Bronchial epithelial cell (primary cell): ENCODE measurements around the gene GEMIN7. TPM values are rescaled to one million over a fixed set of nuclear protein-coding genes. Genes with fewer than 3 reads are reported as not detected.
A peak's percentile ranks its signal among the peaks of the same experiment; 100 is the strongest.

ENCODE experiments used
- DNase-seq: peaks from one replicate; pipeline ENCODE4 v3.0.0-alpha.2; 2010; ENCODE audit warnings: low read depth
- FAIRE-seq: peaks from 2 replicates; lab custom pipeline; 2011; peaks lifted over from hg19 to GRCh38; lab: Jason Lieb, UNC
- H3K27me3 ChIP-seq: 2 replicates; pipeline ENCODE4 v1.5.1; 2011; ENCODE audit warnings: low read length; ENCODE audit not compliant: control insufficient read depth, insufficient read depth
- H3K36me3 ChIP-seq: 2 replicates; pipeline ENCODE4 v1.5.1; 2011; ENCODE audit warnings: low read length; ENCODE audit not compliant: control insufficient read depth, insufficient read depth
- H3K4me3 ChIP-seq: 2 replicates; pipeline ENCODE4 v1.5.1; 2011; ENCODE audit warnings: mild to moderate bottlenecking, low read depth, low read length, control low read depth
- CTCF ChIP-seq: IDR thresholded peaks from 2 replicates; pipeline ENCODE4 v1.5.1; 2011; ENCODE audit warnings: mild to moderate bottlenecking, moderate library complexity, low read length, control low read depth, inconsistent platforms; ENCODE audit not compliant: insufficient read depth, severe bottlenecking
- total RNA-seq: library from RNA; depleted of rRNA; stranded (reverse); fragments of >200 nt; gene quantifications from 2 replicates; pipeline ENCODE4 v1.2.1, GENCODE V29; 2014

The GEMIN7 gene
- total RNA-seq, 1 donor from 2014 or later, result 23.2 TPM

- peak; percentile 98 for FAIRE-seq
- Histone ChIP-seq H3K27me3 (no peaks in the 10 kb centered on the region), H3K4me3 (no peak overlapping the region), H3K36me3 (peaks cover 1% of the 10 kb centered on the region)
- peak; percentile 83 for DNase-seq
- TF ChIP-seq CTCF, result no peak
These were observed 18.9 kb downstream of the GEMIN7 start for GRCh38 chr19:45097776-45098520.

- no peak overlapping the region for H3K4me3 ChIP-seq
- DNase-seq (no peak), FAIRE-seq (peak; percentile 28)
- H3K27me3 ChIP-seq, result no peaks in the 10 kb centered on the region
- no peak for TF ChIP-seq CTCF
- peaks cover 1% of the 10 kb centered on the region for H3K36me3 ChIP-seq
These were observed 19.7 kb downstream of the GEMIN7 start for GRCh38 chr19:45098521-45099466.

- no peak for TF ChIP-seq CTCF
- peak; percentile 44 for DNase-seq
- Histone ChIP-seq H3K36me3 (peaks cover 1% of the 10 kb centered on the region), H3K4me3 (no peak overlapping the region), H3K27me3 (no peaks in the 10 kb centered on the region)
- FAIRE-seq, result no peak
These were observed 20.6 kb downstream of the GEMIN7 start for GRCh38 chr19:45099467-45100191.

GRCh38 chr19:45100201-45100600, 21.1 kb downstream of the GEMIN7 start:
- no peaks in the 10 kb centered on the region for H3K27me3 ChIP-seq
- DNase-seq (no peak), FAIRE-seq (no peak)
- no peak overlapping the region for H3K4me3 ChIP-seq
- peaks cover 1% of the 10 kb centered on the region for H3K36me3 ChIP-seq
- TF ChIP-seq CTCF, result no peak

GRCh38 chr19:45100846-45101252, 21.8 kb downstream of the GEMIN7 start:
- peak; percentile 97 for FAIRE-seq
- no peak for DNase-seq
- H3K36me3 ChIP-seq, result peaks cover 1% of the 10 kb centered on the region
- H3K27me3 ChIP-seq, result no peaks in the 10 kb centered on the region
- no peak for TF ChIP-seq CTCF
- H3K4me3 ChIP-seq, result no peak overlapping the region
